Endothelial cell of umbilical vein (primary cell): ENCODE data around the gene FAM237B. TPM values are rescaled to one million over a fixed set of nuclear protein-coding genes. Genes with fewer than 3 reads are reported as not detected.

Experiments
- BruUV-seq: library from RNA; stranded (reverse); fragments of 400-500 nt; replicated peaks from 2 replicates; lab custom pipeline; 2021; lab: Mats Ljungman, UMichigan
- CTCF ChIA-PET: fragments of 300-600, 350-600 bp; sonication (Branson Sonifier 250); formaldehyde crosslinking; loops from one replicate; lab custom pipeline; 2021; ENCODE audit warnings: antibody characterized with exemption, inconsistent platforms; lab: Charles Lee
- POLR2A ChIA-PET: fragments of 300-600, 350-600 bp; sonication (Branson Sonifier 250); formaldehyde crosslinking; loops from one replicate; lab custom pipeline; 2021; ENCODE audit warnings: antibody characterized with exemption, inconsistent platforms; lab: Charles Lee
- DNase-seq: peaks from one replicate; pipeline ENCODE4 v3.0.0-alpha.2; 2011; ENCODE audit warnings: low read depth, low spot score
- FAIRE-seq: peaks from 2 replicates; lab custom pipeline; 2011; peaks lifted over from hg19 to GRCh38; lab: Jason Lieb, UNC
- H2AFZ ChIP-seq: 2 replicates; pipeline ENCODE4 v1.6.0; 2012; ENCODE audit warnings: low read depth, low read length, control low read depth, inconsistent platforms
- H3K27ac ChIP-seq: 2 replicates; pipeline ENCODE4 v1.5.1; 2011; ENCODE audit warnings: low read depth, mild to moderate bottlenecking, control low read depth, low read length, moderate library complexity; ENCODE audit not compliant: insufficient read depth
- H3K27me3 ChIP-seq, 2 experiments: 2 replicates each; pipeline versions ENCODE4 v1.6.0 to v1.6.1; 2011; ENCODE audit warnings: low read length in 2 of 2, mixed read lengths in 1 of 2; ENCODE audit not compliant: control insufficient read depth in 2 of 2, insufficient read depth in 2 of 2
- H3K36me3 ChIP-seq, 2 experiments: 2 replicates in 1 of 2; 3 replicates in 1 of 2; pipeline ENCODE4 v1.5.1; 2011; ENCODE audit warnings: low read length in 2 of 2, mild to moderate bottlenecking in 1 of 2, moderate library complexity in 1 of 2; ENCODE audit not compliant: control insufficient read depth in 2 of 2, insufficient read depth in 2 of 2; ENCODE audit errors: extremely low read depth in 1 of 2
- H3K4me1 ChIP-seq: 3 replicates; pipeline ENCODE4 v1.5.1; 2011; ENCODE audit warnings: mild to moderate bottlenecking, low read length; ENCODE audit not compliant: control insufficient read depth, insufficient read depth; ENCODE audit errors: extremely low read depth
- H3K4me2 ChIP-seq: 2 replicates; pipeline ENCODE4 v1.6.1; 2011; ENCODE audit warnings: low read length, control low read depth, mixed read lengths; ENCODE audit not compliant: insufficient read depth
- H3K4me3 ChIP-seq, 3 experiments: fragments of 200-600 bp in 1 of 3; sonication (generic), shearing (Covaris generic) in 1 of 3; replicated peaks in 1 of 3; 2 replicates each; pipeline ENCODE4 v1.5.1; 2011 to 2016; ENCODE audit warnings: control low read depth in 3 of 3, low read length in 3 of 3, mild to moderate bottlenecking in 2 of 3, inconsistent platforms in 1 of 3, low read depth in 1 of 3, moderate library complexity in 1 of 3; ENCODE audit not compliant: insufficient read depth in 1 of 3
- H3K79me2 ChIP-seq: 2 replicates; pipeline ENCODE4 v1.6.0; 2012; ENCODE audit warnings: low read length, inconsistent platforms; ENCODE audit not compliant: control insufficient read depth, insufficient read depth
- H3K9ac ChIP-seq: replicated peaks from 2 replicates; pipeline ENCODE3; 2011; ENCODE audit warnings: low read length, control low read depth; ENCODE audit not compliant: insufficient read depth; ENCODE audit errors: extremely low read depth
- H3K9me1 ChIP-seq: replicated peaks from 3 replicates; pipeline ENCODE4 v1.6.0; 2011; ENCODE audit warnings: mild to moderate bottlenecking, low read length; ENCODE audit not compliant: control insufficient read depth, insufficient read depth; ENCODE audit errors: extremely low read depth
- H3K9me3 ChIP-seq: replicated peaks from 2 replicates; pipeline ENCODE4 v1.5.1; 2012; ENCODE audit warnings: low read length, inconsistent platforms; ENCODE audit not compliant: control insufficient read depth, insufficient read depth
- H4K20me1 ChIP-seq: replicated peaks from 2 replicates; pipeline ENCODE3; 2011; ENCODE audit warnings: mild to moderate bottlenecking, low read length; ENCODE audit not compliant: control insufficient read depth, insufficient read depth; ENCODE audit errors: extremely low read depth
- EZH2 ChIP-seq: IDR thresholded peaks from 2 replicates; pipeline ENCODE4 v1.6.1; 2012; ENCODE audit warnings: borderline replicate concordance, low read depth, mild to moderate bottlenecking, moderate library complexity, low read length, inconsistent platforms; ENCODE audit not compliant: severe bottlenecking
- FOS ChIP-seq: IDR thresholded peaks from 2 replicates; pipeline ENCODE4 v1.6.1; 2011; ENCODE audit warnings: mild to moderate bottlenecking, low read length, moderate library complexity, borderline replicate concordance; ENCODE audit not compliant: insufficient read depth
- GATA2 ChIP-seq: IDR thresholded peaks from 2 replicates; pipeline ENCODE4 v1.7.0; 2011; ENCODE audit warnings: low read depth, mild to moderate bottlenecking, moderate library complexity, mixed read lengths, low read length; ENCODE audit not compliant: insufficient read length, insufficient read depth
- POLR2AphosphoS5 ChIP-seq: IDR thresholded peaks from 2 replicates; pipeline ENCODE4 v1.6.1; 2012; ENCODE audit warnings: low read depth, mild to moderate bottlenecking, control low read depth, low read length, moderate library complexity; ENCODE audit not compliant: insufficient read depth
- dilution Hi-C: fragments of 300-500 bp; cut with MboI; formaldehyde crosslinking; loops from one replicate; pipeline ENCODE4 v1.15.0; 2019; ENCODE audit warnings: low sequenced_read_pairs; ENCODE audit not compliant: extremely low pct_ligation_motif_present
- intact Hi-C: fragments of 100-400 bp; cut with micrococcal nuclease; formaldehyde crosslinking; loops from one replicate; pipeline ENCODE4 v1.10.0; 2022
- polyA plus RNA-seq, 4 experiments: library from polyadenylated mRNA; depleted of rRNA in 3 of 4; stranded (reverse) in 3 of 4; unstranded in 1 of 4; fragments of >200 nt; gene quantifications; 2 replicates each; pipeline versions ENCODE4 v1.2.1 to v1.2.3, GENCODE V29; 2011 to 2012; ENCODE audit warnings: missing spikeins in 1 of 4
- total RNA-seq: library from RNA; stranded (reverse); gene quantifications from 2 replicates; pipeline ENCODE4 v1.2.3, GENCODE V29; 2021
- TF ChIP-seq, protein P1 (sequence below): IDR thresholded peaks from 2 replicates; pipeline ENCODE4 v1.6.1; 2011; ENCODE audit not compliant: insufficient read depth, insufficient read length
- TF ChIP-seq, protein P2 (sequence below), 2 donors: IDR thresholded peaks; 1 replicate in 1 of 2; 2 replicates in 1 of 2; pipeline ENCODE4 v1.5.1; 2011; ENCODE audit warnings: low read length in 2 of 2, mild to moderate bottlenecking in 2 of 2, moderate library complexity in 2 of 2, control low read depth in 1 of 2, inconsistent platforms in 1 of 2, low read depth in 1 of 2; ENCODE audit not compliant: insufficient read depth in 1 of 2; ENCODE audit errors: extremely low read depth in 1 of 2

The FAM237B gene
- total and polyA plus RNA-seq, 2 donors (not counting 3 experiments of a cell fraction or from before 2014, with no cell fraction given) = not detected

DNA sequence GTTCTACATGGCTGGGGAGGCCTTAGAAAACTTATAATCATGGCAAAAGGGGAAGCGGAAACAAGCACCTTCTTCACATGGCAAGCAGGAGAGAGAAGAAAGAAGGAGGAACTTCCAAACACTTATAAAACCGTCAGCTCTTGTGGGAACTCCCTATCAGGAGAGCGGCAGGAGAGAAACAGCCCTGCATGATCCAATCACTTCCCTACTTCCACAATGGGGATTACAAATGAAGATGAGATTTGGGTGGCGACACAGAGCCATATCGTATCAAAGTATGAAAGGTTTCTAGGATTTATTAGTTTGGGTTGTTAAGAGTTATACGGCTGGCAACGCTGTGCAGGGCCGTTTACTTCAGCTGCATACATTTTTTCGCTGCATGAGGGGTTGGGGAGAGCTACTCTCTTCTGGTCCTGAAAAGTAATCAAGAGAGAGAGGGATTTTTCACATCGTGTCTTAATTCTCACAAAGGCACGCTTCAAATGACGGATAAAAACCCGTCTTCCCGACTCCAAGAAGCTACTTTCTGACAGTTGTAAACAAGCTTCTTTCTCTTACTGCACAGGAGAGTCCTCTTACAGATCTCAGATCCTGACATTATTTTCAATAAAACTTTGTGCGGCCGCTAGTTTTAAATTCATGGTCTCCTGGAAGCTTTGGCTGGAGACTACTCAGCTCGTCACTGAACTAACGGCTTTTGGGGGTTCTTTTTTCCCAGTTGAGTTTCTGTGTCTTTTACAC lies 24.7 kb upstream of the FAM237B start:
- peak; percentile 60 for DNase-seq
- H3K27me3 ChIP-seq = no peaks in the 10 kb centered on the region
- peak overlapping the region; percentile 88 to 95 (median 91) for H3K4me3 ChIP-seq
- peak overlapping the region; percentile 98 for H2AFZ ChIP-seq
- H3K9me3 ChIP-seq = no peaks in the 10 kb centered on the region
- TSS peak; percentile 84 for BruUV-seq
- no peaks in the 10 kb centered on the region for H3K36me3 ChIP-seq
- peaks cover 17% of the 10 kb centered on the region for H3K79me2 ChIP-seq
- peak overlapping the region; percentile 99 for H3K4me2 ChIP-seq
- TF ChIP-seq, protein P1, sequence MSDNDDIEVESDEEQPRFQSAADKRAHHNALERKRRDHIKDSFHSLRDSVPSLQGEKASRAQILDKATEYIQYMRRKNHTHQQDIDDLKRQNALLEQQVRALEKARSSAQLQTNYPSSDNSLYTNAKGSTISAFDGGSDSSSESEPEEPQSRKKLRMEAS = no peak
- TF ChIP-seq FOS (no peak), GATA2 (no peak), POLR2AphosphoS5 (no peak), EZH2 (no peak)
- TF ChIP-seq, protein P2, sequence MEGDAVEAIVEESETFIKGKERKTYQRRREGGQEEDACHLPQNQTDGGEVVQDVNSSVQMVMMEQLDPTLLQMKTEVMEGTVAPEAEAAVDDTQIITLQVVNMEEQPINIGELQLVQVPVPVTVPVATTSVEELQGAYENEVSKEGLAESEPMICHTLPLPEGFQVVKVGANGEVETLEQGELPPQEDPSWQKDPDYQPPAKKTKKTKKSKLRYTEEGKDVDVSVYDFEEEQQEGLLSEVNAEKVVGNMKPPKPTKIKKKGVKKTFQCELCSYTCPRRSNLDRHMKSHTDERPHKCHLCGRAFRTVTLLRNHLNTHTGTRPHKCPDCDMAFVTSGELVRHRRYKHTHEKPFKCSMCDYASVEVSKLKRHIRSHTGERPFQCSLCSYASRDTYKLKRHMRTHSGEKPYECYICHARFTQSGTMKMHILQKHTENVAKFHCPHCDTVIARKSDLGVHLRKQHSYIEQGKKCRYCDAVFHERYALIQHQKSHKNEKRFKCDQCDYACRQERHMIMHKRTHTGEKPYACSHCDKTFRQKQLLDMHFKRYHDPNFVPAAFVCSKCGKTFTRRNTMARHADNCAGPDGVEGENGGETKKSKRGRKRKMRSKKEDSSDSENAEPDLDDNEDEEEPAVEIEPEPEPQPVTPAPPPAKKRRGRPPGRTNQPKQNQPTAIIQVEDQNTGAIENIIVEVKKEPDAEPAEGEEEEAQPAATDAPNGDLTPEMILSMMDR (IDR thresholded peaks at IDR 0.05; ENCODE audit: extremely low read depth in 1 of 2, insufficient read depth in 1 of 2, low read depth in 1 of 2, low read length in 2 of 2) = no peak
- H3K9me1 ChIP-seq = no peaks in the 10 kb centered on the region
- H3K27ac ChIP-seq = peak overlapping the region; percentile 57
- POLR2A ChIA-PET = no interaction called here
- peaks cover 12% of the 10 kb centered on the region for H3K4me1 ChIP-seq
- dilution Hi-C loops (no loop called here), intact Hi-C loops (loop anchor here (1.0 to 10.0 kb wide), 5 partner anchors 58 to 1529 kb away; partner anchors contain the start of gene CLDN12)
- no peak for FAIRE-seq
- CTCF ChIA-PET = interaction anchor here (0.8 to 2.0 kb wide), 20 partner anchors 8 to 193 kb away, joined by 3 to 19 read pairs (median 4); partner anchors contain the start of genes CLDN12, STEAP1 and STEAP2
- H4K20me1 ChIP-seq = no peaks in the 10 kb centered on the region
- peak overlapping the region; percentile 94 for H3K9ac ChIP-seq
